ENCODE results near the gene PHACTR1.

- TF ChIP-seq CTCF (IDR thresholded peaks at IDR 0.05), result no peak
- no peak for TF ChIP-seq REST (IDR thresholded peaks at IDR 0.05; ENCODE audit: insufficient read depth in 1 of 2, low read depth in 2 of 2, low read length in 1 of 2)
- no peak for TF ChIP-seq POLR2AphosphoS5 (IDR thresholded peaks at IDR 0.05; ENCODE audit: low read depth, low read length)
These were observed 1.1 kb upstream of the PHACTR1 start for GRCh38 chr6:12715437-12715836.
